LNCAP (cell line): ENCODE results near the gene KNG1.

Experiments used
- TF ChIP-seq, protein P1 (sequence below): fragments of 450-650 bp; IDR thresholded peaks from 2 replicates; pipeline ENCODE4 v1.5.1; 2017; ENCODE audit warnings: mild to moderate bottlenecking

KNG1 gene

DNA sequence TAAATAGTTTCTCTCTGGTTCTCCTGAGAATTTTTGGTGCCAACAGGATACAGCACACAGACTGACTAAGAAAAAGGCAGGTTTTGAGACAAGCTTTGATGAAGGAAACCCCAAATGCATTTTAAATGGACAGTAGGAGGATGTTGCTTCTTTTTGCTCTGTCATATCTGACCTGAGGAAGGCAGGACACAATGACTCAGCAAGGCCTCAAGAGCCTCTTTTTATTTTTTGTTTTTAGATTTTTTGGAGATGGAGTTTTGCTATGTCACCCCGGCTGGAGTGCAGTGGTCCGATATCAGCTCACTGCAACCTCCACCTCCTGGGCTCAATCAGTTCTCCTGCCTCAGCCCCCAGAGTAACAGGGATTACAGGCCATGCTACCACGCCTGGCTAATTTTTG, 16.9 kb upstream of the KNG1 start:
- TF ChIP-seq, protein P1, sequence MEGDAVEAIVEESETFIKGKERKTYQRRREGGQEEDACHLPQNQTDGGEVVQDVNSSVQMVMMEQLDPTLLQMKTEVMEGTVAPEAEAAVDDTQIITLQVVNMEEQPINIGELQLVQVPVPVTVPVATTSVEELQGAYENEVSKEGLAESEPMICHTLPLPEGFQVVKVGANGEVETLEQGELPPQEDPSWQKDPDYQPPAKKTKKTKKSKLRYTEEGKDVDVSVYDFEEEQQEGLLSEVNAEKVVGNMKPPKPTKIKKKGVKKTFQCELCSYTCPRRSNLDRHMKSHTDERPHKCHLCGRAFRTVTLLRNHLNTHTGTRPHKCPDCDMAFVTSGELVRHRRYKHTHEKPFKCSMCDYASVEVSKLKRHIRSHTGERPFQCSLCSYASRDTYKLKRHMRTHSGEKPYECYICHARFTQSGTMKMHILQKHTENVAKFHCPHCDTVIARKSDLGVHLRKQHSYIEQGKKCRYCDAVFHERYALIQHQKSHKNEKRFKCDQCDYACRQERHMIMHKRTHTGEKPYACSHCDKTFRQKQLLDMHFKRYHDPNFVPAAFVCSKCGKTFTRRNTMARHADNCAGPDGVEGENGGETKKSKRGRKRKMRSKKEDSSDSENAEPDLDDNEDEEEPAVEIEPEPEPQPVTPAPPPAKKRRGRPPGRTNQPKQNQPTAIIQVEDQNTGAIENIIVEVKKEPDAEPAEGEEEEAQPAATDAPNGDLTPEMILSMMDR = no peak

DNA sequence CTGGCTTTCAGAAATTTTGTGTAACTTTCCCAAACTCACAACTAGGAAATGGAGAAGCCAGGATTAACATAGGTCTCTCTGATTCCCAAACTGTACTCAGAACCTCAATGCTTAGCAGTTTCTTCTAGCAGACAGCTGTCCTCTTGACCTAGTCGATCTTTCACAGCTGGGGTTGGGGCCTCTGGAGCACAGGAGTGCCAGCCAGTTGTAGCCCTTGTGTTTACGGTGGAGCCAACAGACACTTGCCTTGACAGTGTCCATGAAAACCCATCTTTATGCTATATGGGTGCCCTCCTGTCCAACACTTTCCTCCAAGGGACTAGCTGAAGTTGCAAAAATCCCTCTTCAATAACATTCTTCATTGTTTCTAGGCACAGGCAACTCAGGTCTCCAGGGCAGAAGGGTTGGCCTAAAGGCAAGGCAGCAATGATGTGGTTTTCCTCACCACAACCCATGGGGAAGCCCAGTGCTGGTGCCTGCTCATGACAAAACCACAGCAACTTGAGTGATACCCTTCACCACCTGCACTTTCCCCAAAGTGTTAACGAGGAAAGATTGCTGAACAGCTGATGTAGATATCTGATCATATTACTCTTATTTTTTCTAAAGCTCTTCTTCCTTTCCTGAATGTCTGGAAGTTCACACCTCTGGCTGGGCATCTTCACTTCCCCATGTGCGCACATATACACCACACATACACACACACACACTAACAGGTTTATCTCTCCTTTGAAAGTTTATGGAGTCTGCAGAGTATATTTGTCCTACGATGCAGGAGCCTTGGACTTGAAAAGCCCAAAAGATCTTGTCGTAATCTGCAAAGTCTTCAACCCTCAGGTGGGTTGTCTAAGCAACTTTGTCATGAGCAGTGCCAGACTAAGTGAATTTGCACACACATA, 11.0 kb upstream of the KNG1 start:
- TF ChIP-seq, protein P1 = no peak

DNA sequence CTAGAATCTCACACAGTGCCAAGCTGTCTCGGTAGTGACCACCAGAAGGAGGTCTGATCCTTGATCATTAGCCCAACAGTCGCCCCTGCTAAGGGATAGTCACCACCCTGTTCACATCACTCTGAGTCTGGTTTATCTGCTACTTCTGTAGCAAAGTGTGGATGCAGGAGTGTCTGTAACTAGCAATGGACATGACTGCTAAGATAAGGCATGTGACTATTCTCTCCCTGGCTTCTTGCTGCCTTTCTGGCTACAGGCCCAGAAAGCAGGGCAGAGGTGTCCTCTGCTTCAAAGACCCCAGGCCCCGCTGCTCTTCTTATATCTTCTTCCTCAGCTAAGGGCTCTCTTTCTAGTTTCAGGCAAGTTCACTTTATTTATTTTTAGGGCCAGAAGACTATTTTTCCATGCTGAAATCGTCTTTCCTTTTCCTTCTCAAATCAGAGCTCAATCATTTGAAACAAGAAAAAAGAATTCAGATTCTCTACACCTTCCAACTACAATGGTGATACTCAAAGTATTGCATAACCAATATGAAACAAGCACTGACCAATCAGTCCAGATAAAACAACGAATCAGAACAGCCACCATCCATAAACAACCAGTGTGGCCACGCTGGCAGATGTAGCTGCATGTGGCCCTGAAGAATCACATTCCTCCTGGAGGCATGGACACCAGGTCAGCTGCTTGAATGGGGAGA, 8.0 kb upstream of the KNG1 start:
- TF ChIP-seq, protein P1 = no peak

DNA sequence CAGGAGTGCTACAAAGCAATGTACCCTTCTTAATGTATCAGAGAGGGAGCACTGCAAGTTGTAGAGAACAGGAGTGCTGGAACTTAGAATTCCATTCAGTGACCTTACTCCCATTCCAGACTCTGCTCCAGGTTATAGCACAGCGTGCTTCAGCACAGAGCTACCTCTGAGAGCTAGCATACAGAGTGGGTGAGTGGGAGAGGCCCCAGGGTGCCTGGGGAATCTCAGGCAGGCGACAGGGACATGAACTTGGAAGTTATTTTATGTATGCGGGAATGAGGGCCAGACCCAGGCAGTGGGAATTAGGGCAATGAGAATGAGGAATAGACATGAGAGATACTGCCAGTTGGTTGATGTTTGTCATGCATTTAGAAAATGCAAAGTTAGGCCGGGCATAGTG, 3.7 kb upstream of the KNG1 start:
- TF ChIP-seq, protein P1 = no peak

DNA sequence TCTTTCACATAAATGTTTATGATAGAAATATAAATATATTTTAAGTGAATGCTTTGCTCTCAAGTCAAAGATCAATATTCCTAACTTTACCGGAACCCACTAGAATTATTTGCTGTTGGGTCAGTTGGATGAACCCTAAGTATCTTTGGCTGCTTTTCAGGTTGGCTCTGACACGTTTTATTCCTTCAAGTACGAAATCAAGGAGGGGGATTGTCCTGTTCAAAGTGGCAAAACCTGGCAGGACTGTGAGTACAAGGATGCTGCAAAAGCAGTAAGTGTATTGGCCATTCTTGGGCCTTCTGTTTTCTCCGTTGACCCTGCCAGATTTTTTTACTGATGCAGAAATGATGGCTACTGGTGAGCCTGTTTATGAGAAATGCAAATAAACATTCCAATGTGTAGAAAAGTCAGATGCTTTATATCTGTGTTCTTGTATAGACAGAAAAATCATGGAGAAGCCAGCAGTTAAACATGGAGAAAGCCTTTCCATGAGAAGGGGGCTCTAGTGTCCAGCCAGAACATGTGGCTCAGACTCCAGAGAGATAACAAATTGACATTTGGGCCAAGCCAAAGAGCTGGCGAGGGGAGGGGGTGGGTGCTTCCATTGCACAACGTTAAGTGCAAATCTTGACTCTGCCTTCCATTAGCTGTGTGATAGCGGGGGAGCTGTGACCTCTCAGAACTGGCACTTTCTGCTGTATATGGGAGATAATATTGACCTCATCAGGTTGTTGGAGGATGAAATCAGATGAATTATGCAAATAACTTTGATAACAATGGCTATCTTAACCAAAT, 3.0 kb downstream of the KNG1 start:
- TF ChIP-seq, protein P1 = no peak

DNA sequence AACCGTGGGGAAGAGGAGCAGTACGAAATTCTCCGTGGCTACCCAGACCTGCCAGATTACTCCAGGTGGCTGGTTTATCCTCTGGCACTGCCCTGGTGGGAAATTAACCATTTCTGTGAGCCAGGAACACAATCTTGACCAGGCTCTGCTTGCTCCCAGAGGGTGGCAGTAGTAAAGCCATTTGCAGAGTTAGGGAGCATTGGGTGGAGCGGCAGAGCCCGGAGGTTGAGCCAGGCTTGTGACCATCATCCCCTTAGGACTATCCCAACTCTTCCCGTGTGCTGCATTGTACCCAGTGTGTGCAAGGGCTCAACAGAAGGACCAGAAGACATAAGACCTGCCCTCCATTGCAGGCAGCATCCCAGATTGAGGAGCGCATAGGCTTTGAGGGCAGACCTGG, 5.3 kb downstream of the KNG1 start:
- TF ChIP-seq, protein P1 = no peak

DNA sequence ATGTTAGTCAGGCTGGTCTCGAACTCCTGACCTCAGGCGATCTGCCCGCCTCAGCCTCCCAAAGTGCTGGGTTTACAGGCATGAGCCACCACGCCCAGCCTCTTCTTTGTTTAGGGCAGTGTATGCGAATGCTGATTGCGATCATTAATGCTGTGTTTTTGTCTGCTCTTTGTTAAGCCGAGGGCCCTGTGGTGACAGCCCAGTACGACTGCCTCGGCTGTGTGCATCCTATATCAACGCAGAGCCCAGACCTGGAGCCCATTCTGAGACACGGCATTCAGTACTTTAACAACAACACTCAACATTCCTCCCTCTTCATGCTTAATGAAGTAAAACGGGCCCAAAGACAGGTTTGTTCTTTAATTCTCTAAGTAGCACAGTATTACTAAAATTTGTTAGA, 7.8 kb downstream of the KNG1 start:
- TF ChIP-seq, protein P1 = no peak
